CD4-positive, alpha-beta T cell treated with Interleukin-15 for 4 hours (primary cell): ENCODE measurements around the gene AGBL1.

Source experiments
- DNase-seq: peaks from one replicate; pipeline ENCODE4 v3.0.0-alpha.2; 2020; ENCODE audit warnings: low spot score

Gene AGBL1

DNA sequence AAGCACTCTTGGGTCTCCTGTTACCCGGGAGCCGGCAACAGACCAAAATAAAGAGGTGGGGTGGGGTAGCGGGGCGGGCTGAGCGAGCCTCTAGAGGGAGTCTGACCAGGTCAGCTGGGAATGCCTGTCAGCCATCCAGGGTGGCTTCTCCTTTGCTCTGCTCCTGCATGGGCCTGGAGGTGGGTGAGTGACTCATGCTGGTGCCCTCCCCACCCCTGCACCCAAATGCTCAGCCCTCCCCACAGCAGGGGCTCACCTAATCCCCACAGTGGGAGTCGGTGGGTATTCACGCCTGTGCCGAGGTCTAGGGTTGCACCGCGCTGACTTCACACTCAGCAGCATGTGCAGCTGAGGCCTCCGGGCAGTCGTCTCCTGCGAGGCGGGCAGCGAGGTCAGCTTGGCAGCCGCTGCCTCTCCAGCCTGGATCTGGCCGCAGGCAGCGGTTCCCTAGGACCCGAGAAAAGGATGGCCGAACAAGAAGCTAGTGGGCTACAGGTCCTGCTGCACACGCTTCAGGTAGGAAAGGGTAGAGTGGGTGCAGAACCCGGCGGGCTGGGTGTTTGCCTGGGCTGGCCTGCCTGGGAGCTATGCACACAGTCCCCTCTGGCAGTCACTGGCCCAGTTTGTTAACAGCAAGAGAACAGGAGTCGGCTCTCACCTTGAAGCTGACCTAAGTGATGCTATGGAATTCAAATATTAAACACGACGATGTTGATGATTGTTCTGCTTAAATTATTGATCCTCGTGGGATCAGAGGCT, at the start of gene AGBL1:
Gene AGBL1, plus strand, starts transcription at position 364 of the 759 bp plus-strand sequence.
- DNase-seq, result no peak

DNA sequence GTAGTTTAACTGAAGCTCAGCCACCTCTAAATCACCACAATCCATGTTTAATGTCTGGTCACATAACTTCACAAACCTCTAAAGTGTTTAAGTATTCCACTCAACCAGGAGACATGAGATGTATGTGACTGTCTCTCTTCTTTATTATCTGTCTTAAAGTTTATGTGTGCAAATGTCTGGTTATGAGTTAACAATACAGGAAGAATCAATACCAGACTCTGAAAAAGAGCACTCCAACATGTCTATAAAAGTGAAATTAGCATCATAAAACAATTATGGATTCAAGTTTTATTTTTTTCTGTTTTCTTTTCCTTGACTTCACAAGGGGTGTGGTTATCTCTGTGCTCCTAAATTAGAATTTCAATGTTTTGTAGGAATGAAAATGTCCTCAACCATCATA, 44.8 kb upstream of the AGBL1 start:
- no peak for DNase-seq

GRCh38 chr15:86036243-86036642, 43.4 kb upstream of the AGBL1 start:
- DNase-seq, result no peak

- no peak for DNase-seq
Observed at GRCh38 chr15:86038491-86038890, 41.2 kb upstream of the AGBL1 start.

GRCh38 chr15:86040356-86041033, 39.2 kb upstream of the AGBL1 start:
- DNase-seq, result no peak

GRCh38 chr15:86041399-86041798, 38.3 kb upstream of the AGBL1 start:
- no peak for DNase-seq

DNA sequence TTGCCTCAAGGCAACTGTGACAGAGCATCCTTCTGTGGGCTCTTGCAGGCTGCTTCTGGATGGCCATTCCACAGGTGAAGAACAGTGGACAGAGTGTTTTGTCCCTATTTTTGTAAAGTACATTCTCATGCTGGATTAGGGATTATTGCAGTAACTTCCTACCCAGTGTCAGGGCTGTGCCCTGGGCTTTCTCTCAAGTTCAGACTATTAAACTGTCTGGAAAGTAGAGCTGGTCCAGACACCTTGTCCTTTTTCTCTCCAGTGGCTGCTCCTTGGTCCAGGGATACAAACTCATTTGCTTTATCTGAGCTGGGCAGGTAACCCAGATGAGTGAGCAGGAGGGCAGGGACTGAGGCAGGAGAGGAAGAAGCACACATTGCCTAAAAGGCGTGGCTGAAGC, 37.4 kb upstream of the AGBL1 start:
- no peak for DNase-seq

DNA sequence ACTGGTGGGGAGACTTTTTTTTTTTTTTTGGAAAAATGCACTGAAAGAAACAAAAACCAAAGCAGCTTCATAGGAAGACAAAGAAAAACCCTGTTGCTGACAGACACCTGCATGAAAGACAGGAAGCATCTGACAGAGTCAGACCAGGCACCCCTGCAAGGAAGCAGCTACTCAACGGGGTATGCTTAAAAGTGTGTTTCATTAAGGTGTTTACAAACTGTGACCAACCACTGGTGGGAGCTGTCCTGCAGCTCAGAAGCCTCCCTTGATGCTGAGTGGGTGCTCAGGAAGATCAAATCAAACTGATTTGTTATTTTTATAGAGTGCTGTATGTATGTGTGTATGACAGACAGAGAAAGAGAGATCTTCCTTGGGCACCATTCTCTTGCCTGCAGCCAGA, 34.7 kb upstream of the AGBL1 start:
- no peak for DNase-seq

GRCh38 chr15:86054338-86054737, 25.3 kb upstream of the AGBL1 start:
- DNase-seq, result no peak

- no peak for DNase-seq
Observed at GRCh38 chr15:86055688-86056087, 24.0 kb upstream of the AGBL1 start.

DNA sequence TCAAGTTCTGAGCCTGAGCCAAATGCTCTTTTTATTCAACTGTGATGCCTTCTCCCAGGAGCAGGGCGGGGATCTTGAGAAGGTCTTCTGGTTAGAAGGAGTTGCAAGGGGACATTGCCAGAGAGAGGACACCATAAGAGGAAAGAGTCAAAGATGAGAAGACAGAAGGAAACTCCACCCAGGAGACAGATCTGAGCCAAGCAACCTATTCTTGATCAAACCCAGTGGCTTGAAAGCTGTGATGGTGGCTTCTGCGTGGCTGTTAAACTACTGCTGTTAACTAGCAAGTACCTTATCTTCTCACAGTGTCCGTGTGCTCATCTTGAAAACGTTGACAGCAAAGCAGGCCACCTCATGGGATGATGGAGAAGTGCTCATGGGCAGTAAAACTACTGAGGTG, 19.8 kb upstream of the AGBL1 start:
- DNase-seq, result no peak

GRCh38 chr15:86060674-86061073, 19.0 kb upstream of the AGBL1 start:
- no peak for DNase-seq

- DNase-seq, result no peak
Observed at GRCh38 chr15:86061581-86061980, 18.1 kb upstream of the AGBL1 start.

GRCh38 chr15:86062646-86063243, 16.9 kb upstream of the AGBL1 start:
- DNase-seq, result no peak

DNA sequence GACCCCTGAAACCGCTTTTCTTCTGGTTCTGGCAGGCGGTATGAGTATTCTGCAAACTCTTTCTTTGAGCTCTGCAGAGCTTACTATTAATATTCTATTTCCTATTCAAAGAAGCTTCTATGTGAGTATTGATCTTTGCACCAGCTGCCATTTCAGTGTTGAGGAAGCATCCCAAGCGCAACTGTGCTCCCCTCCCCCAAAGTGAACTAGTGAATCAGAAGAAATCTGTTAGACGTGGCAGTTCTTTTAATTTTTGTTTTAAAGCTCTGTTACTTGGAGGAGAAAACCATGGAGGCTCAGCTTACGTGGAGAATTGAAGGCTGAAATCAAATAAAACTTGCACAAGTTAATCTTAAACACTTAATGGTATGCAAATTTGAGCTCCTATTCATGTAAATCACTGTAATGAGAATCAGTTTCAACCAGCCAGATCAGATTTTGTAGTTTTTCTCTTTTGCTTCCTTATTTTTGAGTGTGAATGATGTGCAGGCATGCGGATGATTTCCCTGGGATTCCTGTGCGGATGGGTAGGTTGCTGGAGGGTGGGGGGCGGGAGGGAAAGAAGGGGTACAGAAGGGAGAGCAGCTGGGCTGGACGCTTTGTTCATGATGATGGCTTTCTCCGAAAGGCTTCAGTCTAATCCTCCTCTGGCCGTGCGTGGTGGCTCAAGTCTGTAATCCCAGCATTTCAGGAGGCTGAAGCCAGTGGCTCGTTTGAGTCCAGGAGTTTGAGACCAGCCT, 16.1 kb upstream of the AGBL1 start:
- DNase-seq, result no peak

- DNase-seq, result no peak
Observed at GRCh38 chr15:86064326-86064725, 15.3 kb upstream of the AGBL1 start.

DNA sequence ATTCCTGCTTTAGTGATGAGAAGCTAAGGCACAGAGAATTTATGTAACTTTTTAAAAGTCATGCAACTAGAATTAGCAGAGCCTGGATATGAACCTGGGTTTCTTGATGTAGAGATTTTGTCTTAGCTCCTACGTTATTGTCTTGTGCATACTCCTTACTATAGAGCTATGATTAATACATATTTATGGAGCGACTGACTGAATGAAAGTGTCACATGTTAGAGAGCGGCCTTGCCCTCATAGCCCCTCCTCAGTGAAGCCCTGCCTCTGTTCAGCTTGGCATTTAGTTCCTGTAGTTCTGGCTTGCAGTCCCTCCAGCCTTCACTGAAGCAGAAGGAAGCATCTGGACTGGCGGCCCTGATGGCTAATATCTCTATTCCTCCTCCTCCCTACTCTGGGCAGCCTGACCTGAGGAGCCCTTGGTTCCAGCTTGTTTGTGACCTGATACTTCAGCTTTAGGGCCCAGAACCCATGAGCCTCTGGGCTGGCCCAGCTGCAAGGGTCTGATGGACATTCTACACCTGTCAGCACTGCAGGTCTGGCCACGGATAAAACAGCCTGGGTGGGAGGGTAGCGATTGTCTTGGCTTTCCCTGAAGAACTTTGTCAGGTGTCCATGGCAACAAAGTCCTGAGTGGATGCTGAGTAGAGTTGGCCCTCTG, 13.4 kb upstream of the AGBL1 start:
- DNase-seq, result no peak

GRCh38 chr15:86073281-86073680, 6.4 kb upstream of the AGBL1 start:
- no peak for DNase-seq

GRCh38 chr15:86076468-86076867, 3.2 kb upstream of the AGBL1 start:
- DNase-seq, result no peak

DNA sequence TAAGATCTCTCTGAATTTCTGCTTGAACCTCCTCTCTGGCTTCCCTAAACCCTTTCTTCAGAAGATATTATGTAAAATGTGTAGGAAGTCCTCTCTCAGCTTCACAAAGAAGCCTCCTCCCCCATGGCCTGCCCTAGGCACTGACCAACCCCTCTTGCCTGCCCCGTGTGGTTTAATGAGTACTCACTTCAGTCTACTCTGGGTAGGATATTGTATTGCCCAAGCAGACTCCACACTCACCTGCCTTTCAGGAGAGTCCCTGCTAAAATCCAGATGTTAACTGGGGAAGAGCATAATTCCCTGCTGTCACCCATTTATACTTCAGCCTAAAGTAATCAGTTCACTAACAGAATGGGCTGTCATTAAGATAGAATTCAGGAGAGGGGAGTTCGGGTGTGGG, 2.6 kb upstream of the AGBL1 start:
- DNase-seq, result no peak

- DNase-seq, result no peak
Observed at GRCh38 chr15:86080302-86080701, 631 bp downstream of the AGBL1 start.
